CD4-positive, alpha-beta T cell treated with Interleukin-4 for 1 hour (primary cell): Measurements from ENCODE around the gene CORO1C.
A peak's percentile ranks its signal among the peaks of the same experiment; 100 is the strongest.
"Not testable (repeated sequence)": the region's sequence is repeated elsewhere in the genome, so short reads cannot be mapped to it uniquely, and the experiment has no call there.

Experiments
- DNase-seq, 2 donors: peaks; one replicate each; pipeline ENCODE4 v3.0.0-alpha.2; 2020 to 2022

The CORO1C gene

GRCh38 chr12:108752387-108752786, 21.1 kb upstream of the CORO1C start:
- no peak for DNase-seq

- no peak for DNase-seq
These were observed 20.5 kb upstream of the CORO1C start for GRCh38 chr12:108751821-108752220.

GRCh38 chr12:108751003-108751402, 19.7 kb upstream of the CORO1C start:
- not testable (repeated sequence) for DNase-seq

GRCh38 chr12:108750526-108750925, 19.2 kb upstream of the CORO1C start:
- DNase-seq: no peak

GRCh38 chr12:108747563-108747962, 16.2 kb upstream of the CORO1C start:
- DNase-seq: no peak

GRCh38 chr12:108745641-108746040, 14.3 kb upstream of the CORO1C start:
- no peak for DNase-seq

GRCh38 chr12:108744021-108744897, 12.9 kb upstream of the CORO1C start:
- peak in 1 of 2 donors; percentile 52 for DNase-seq

GRCh38 chr12:108738170-108738569, 6.9 kb upstream of the CORO1C start:
- no peak for DNase-seq

GRCh38 chr12:108735855-108736254, 4.5 kb upstream of the CORO1C start:
- no peak for DNase-seq

- DNase-seq: peak; percentile 12 to 65
These were observed 3.0 kb upstream of the CORO1C start for GRCh38 chr12:108734200-108734906.

GRCh38 chr12:108733230-108733531, 1.9 kb upstream of the CORO1C start:
- DNase-seq: not testable (repeated sequence)

GRCh38 chr12:108732489-108733229, 1.3 kb upstream of the CORO1C start:
- DNase-seq: no peak

- DNase-seq: peak; percentile 97 to 98
These were observed 646 bp upstream of the CORO1C start for GRCh38 chr12:108731866-108732461.

- DNase-seq: peak; percentile 29 to 45
These were observed 783 bp downstream of the CORO1C start for GRCh38 chr12:108730365-108731104.

GRCh38 chr12:108729612-108730364, 1.5 kb downstream of the CORO1C start:
- DNase-seq: no peak

- no peak for DNase-seq
These were observed 2.3 kb downstream of the CORO1C start for GRCh38 chr12:108728820-108729611.

- no peak for DNase-seq
These were observed 3.2 kb downstream of the CORO1C start for GRCh38 chr12:108727868-108728735.

- DNase-seq: no peak
These were observed 4.2 kb downstream of the CORO1C start for GRCh38 chr12:108727161-108727560.

- no peak for DNase-seq
These were observed 6.5 kb downstream of the CORO1C start for GRCh38 chr12:108724890-108725151.
